ENCODE data around the gene PTPRG.

DNA sequence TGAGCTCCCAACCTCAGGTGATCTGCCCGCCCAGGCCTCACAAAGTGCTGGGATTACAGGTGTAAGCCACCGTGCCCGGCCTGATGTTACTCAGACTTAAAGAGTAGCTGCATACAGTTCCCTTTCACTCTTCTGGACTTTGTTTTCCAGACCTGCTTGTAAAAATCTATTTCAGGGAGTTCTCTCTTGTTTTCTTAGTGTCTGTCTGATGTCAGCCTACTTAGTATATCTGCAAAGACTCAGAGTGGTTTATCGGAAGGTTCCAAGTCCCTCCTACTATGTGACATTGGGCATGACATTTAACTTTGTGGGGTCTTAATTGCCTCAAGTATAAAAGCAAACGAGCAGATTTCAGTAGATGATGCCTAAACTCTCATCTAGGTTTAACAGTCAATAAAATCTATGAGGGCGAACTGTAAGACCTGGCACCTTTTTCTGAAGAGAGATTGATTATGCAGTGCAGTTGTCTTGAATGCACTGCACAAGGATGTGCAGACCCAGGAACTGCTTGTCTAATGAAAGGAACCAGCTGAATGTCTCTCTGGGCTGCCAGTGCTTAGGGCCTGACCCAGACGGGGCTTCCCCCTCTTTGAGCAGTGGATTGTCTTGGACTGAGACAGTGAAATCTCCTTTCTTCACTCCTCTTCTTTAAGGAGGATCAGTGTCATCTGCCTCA is 301.4 kb downstream of the PTPRG start:
- TF ChIP-seq, protein P1, sequence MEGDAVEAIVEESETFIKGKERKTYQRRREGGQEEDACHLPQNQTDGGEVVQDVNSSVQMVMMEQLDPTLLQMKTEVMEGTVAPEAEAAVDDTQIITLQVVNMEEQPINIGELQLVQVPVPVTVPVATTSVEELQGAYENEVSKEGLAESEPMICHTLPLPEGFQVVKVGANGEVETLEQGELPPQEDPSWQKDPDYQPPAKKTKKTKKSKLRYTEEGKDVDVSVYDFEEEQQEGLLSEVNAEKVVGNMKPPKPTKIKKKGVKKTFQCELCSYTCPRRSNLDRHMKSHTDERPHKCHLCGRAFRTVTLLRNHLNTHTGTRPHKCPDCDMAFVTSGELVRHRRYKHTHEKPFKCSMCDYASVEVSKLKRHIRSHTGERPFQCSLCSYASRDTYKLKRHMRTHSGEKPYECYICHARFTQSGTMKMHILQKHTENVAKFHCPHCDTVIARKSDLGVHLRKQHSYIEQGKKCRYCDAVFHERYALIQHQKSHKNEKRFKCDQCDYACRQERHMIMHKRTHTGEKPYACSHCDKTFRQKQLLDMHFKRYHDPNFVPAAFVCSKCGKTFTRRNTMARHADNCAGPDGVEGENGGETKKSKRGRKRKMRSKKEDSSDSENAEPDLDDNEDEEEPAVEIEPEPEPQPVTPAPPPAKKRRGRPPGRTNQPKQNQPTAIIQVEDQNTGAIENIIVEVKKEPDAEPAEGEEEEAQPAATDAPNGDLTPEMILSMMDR (conservative IDR thresholded peaks at IDR 0.05; ENCODE audit: low read length): no peak
- TF ChIP-seq EZH2phosphoT487 (IDR thresholded peaks at IDR 0.05; ENCODE audit: borderline replicate concordance): no peak

All from Loucy (cell line).